HG02885 (cell line): ENCODE data around the gene ANKS4B.
"Not testable (repeated sequence)": the region's sequence is repeated elsewhere in the genome, so short reads cannot be mapped to it uniquely, and the experiment has no call there.

Source experiments
- ATAC-seq: cut with Tn5 transposase; IDR thresholded peaks from one replicate; pipeline ENCODE4 v1.9.1; 2021; ENCODE audit warnings: mild to moderate bottlenecking; ENCODE audit not compliant: unreplicated experiment, poor library complexity

Gene ANKS4B

DNA sequence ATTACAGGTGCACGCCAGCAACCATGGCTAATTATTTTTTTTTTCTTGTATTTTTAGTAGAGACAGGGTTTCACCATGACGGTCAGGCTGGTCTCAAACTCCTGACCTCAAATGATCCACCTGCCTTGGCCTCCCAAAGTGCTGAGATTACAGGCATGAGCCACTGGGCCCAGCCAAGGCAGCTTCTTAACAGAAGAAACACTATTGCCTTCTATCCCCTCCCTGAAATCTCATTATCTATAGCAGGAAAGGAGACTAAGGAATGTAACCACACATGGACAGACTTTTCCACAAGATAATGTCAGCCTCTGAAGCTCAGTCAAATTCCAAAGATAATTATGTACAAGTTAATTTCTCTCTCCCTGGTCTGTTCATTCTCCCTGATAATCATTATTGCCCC is 16.4 kb upstream of the ANKS4B start:
- no peak for ATAC-seq

DNA sequence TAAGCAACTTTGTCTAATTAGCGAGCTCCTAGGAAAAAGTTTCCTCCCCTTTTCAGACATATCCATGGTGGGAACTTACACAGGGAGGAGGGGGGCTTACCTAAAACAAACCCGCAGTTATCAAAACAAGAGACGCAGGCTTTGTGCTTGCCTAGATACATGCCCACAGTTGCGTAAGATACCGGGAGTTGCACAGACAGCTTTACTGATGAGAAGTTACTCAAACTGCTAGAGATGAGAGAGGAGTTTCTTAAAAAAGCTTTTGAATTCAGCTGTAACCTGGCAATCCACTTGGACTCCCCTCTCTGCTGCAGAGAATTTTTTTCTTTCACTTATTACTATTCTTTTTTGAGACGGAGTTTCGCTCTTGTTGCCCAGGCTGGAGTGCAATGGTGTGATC is 15.3 kb upstream of the ANKS4B start:
- ATAC-seq: no peak

DNA sequence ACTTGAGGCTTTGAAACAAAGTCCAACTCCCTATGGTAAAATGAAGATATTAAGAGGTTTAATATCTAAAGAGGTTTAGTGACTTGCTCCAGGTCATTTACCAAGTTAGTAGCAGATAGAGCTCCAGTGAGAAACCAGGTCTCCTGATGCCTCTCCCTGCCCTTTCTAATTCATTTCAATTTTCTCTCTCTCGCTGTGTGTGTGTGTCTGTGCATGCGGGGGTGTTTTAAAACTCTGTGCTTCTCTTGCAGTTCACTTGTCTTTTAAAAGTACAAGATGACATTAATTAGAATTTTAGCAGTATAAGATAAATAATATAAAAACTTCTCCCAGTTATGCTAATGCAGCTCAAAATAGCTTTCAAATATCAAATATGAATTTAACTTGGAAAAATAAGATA is 13.9 kb upstream of the ANKS4B start:
- ATAC-seq: no peak

DNA sequence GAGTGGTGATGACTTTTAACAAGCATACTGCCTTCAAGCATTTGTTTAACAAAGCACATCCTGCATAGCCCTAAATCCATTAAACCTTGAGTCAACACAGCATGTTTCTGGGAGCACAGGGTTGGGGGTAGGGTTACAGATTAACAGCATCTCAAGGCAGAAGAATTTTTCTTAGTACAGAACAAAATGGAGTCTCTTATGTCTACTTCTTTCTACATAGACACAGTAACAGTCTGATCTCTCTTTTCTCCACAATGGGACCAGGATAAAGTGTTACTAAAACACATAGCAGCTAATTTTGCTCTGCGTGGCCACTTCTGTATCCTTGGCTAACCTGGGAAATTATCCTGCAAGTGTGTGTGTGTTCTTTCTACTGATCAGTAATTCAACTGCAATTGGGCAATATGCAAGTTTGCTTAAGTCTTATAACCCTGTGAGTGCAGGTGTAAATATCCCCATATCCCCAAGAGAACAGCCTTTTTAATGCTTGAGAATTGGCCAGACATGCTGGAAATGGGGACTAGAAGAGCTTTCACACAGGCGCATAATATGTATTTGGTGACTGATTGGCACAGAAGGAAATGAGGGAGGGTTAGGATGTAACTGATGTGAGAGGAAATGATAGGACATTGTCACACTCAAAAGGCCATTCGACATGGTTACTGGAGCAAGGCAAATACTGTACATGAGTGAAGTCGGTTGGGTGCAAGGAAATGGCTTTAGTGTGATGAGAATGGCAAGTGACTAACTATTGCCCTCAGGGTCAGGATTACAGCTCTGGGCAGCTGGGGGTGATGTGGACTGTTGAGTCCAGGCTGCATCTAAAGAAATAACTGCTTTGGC is 10.8 kb upstream of the ANKS4B start:
- no peak for ATAC-seq

DNA sequence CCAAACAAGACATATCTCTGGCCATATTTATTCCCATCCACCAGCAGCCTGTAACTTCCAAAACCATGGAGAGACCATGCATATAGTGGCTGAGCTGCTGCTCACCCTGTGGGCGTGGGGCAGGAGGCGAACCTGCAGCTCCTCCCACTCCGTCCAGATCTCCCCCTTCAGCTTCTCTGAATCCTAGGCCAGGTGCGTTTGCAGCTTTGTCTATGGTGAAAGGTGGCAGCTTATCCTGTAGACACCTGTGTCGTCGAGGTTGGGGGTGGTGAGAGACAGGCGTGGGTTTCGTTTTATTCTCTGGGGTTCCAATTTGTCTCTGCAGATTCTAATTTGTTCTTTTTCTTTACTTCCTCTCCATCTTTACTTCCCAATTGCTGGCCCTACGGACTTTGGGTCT is 9.7 kb upstream of the ANKS4B start:
- no peak for ATAC-seq

DNA sequence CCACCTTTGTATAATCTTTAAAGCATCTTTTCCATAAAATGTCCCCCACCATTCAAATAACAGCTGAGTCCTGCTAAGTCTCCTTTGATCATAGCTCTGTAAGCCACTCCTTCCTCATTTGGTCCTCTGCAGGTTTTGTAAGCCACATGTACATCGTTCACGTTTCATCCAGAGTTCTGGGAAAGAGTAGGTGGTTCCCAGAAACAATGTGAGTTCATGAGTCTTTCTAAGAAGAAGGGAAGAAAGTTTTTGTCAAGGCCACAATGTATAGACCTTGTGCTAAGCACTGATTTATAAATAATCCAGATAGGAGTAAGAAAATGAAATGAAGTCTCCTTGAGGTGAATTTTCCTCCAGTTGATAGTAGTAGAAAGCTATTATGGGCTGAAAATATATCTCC is 8.7 kb upstream of the ANKS4B start:
- no peak for ATAC-seq

DNA sequence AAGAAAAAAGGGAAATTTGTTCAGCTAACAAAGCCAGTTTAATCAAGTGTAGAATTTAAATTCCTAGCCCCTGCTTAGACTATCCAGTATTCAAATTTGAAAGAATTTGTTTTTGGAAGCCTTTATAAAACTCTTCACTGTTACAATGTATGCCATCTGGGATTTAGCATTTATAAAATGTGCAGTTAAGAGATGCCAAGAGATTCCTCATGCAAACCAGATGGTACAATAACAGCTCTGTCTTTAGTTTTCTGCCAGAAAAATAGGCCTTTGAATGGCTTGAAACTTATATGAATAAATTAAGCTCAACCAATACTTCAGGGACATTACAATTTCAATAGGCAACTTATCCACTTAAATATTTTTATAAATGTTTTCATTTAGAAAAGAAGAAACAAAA is 6.8 kb upstream of the ANKS4B start:
- ATAC-seq: no peak

DNA sequence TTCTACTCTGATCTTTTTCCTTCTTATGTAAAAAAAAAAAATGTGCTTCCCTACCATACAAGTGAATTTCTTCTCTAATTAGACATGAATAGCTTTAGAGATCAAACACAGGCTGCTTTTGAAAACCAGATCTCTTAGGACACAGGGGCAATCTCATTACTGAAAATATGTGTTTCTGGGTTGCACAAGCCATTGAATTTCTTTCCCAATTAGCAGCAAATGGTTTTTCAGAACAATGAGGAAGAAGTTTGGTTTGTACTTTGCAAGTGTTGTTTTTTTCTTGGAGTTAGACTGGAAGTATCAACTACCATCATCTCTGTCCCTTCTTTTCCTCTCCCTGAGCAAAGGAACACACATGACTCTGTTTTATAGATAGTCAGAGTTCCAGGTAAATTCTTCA is 5.6 kb upstream of the ANKS4B start:
- no peak for ATAC-seq

DNA sequence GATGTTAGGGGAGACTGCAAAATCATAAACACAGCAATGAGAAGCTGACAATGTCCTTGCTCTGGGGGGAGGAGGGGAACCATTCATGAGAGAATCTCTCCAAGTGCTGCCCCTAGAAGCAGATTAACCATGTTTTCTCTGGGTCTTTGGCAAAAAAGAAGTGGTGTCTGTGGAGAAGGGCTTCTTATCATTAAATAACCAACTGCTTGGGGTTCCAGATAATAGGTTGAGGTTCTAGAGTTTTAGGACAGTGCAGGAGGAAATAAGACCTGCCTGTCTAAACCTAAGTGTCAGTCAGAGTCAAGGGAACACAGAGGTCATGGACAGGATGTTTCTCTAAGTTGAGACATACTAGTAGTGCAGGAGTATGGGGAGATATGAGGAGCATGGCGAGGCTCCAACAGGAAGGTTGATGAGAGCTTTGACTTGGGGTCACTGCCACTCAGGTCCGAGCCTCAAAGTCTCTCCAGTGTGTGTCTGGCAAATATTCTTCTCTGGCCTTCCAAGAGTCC is 5.1 kb upstream of the ANKS4B start:
- no peak for ATAC-seq

DNA sequence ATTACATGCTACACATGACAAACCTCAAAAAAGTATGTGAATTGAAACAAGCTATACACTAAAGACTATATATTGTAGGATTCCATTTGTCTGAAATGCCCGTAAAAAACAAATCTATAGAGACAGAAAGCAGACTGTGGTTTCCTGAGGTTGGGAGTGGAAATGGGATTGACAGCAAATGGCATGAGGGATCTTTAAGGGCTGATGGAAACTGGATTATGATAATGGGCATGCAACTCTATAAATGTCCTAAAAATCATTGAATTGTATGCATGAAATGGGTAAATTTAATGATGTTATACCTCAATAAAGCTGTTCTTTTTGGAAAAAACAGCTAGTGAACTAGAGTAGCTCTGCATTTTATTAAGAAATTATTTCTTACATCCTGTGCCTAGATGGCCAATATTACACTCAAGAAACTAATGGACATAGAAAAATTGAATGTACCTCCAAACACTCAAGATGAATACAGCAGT is 416 bp upstream of the ANKS4B start:
- ATAC-seq: no peak

DNA sequence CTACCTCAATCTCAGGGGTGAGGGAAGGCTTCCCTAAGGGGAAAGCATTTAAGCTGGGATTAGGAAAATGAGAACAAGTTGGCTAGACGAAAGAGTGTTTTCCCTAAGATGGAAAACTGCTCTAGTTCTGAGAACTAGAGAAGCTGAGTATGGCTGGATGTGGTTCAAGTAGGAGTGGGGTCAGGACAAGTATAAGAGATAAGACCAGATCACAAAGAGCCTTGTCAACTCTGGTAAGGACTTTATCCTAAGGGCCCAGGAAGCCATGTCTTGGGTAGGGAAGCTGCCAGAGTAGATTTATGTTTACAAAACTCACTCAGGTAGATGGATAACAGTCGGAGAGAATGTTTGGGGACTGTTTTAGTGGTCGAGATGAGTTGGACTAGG is 1.7 kb downstream of the ANKS4B start:
- no peak for ATAC-seq

DNA sequence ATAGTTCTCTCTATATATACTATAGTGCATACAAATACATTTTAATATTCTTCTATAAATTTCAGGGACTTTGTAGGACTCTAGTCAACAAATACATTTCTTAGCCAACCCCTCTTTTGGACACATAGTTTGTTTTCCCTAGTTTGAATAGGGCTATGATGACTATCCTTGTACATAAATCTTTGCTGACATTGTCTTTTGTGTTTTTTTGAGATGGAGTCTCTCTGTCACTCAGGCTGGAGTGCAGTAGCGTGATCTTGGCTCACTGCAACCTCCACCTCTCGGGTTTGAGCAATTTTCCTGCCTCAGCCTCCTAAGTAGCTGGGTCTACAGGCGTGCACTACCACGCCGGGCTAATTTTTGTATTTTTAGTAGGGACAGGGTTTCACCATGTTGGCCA is 3.3 kb downstream of the ANKS4B start:
- ATAC-seq: no peak

DNA sequence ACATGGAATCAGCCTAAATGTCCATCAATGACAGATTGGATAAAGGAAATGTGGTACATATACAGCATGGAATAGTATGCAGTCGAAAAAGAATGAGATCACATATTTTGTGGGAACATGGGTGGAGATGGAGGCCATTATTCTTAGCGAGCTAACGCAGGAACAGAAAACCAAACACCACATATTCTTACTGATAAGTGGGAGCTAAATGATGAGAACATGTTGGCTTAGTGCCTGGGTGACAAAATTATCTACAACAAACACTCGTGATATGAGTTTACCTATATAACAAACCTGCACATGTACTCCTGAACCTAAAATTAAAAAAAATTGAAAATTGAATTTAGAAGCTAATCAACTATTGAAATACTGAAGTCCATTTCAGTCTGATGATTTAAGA is 6.1 kb downstream of the ANKS4B start:
- ATAC-seq: no peak

DNA sequence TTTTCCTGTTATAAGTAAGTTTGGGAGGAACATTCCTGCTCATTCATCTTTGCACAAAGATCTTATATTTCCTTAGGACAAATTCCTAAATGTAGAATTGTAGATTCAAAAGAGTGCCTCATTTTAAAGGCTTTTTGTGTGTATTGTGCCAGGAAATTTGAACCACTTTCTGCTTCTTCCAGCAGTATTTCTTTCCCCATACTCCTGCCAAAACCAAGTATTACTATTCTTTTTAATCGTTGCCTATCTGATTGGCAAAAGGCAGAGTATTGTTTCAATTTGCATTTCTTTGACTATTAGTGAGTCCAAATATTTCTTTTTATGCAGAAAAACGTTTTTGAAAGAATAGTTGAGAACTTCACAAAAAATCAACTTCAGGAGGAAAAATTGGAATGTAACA is 9.3 kb downstream of the ANKS4B start:
- no peak for ATAC-seq

DNA sequence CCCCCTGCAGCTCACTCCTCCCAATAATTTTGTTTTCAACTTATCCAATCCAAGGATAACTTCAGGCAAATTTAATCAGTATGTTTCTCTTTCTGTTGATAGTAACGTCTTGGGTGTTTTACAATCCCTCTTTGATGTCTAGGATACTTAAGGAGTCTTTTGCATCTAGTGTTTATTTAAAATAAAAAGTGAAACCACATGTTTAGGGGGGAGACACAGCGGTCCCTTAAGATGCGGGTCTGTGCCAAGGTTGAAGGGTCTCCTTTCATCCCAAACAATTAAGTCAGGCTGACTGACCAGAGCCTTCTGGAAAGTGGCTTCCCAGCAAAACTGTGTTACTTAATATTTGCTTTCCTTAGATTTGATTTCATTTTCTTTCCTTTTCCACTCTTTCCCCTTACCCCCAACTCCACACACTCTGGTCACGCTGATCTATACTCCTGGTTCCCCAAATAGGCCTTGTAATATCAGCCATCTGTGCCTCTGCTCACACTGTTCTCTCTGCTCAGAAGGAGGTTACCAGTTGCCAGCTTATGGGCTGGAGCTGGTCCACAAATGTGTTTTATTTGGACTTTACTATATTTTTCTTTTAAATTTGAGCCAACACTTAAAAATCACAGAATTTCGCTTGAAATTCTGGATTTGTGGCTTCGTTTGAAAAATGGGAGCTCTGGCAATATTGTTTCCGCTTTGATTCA is 11.2 kb downstream of the ANKS4B start:
- ATAC-seq: no peak

DNA sequence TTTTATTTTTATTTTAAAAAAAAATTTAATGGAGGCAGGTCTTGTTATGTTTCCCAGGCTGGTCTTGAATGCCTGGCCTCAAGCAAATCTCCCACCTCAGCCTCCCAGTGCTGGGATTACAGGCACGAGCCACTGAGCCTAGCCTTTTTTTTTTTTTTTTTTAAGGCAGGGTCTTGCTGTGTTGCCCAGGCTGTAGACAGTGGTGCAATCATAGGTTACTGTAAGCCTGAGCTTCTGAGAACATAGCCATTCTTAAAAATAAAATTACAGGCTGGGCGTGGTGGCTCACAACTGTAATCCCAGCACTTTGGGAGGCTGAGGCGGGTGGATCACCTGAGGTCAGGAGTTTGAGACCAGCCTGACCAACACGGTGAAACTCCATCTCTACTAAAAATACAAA is 14.7 kb downstream of the ANKS4B start:
- not testable (repeated sequence) for ATAC-seq

DNA sequence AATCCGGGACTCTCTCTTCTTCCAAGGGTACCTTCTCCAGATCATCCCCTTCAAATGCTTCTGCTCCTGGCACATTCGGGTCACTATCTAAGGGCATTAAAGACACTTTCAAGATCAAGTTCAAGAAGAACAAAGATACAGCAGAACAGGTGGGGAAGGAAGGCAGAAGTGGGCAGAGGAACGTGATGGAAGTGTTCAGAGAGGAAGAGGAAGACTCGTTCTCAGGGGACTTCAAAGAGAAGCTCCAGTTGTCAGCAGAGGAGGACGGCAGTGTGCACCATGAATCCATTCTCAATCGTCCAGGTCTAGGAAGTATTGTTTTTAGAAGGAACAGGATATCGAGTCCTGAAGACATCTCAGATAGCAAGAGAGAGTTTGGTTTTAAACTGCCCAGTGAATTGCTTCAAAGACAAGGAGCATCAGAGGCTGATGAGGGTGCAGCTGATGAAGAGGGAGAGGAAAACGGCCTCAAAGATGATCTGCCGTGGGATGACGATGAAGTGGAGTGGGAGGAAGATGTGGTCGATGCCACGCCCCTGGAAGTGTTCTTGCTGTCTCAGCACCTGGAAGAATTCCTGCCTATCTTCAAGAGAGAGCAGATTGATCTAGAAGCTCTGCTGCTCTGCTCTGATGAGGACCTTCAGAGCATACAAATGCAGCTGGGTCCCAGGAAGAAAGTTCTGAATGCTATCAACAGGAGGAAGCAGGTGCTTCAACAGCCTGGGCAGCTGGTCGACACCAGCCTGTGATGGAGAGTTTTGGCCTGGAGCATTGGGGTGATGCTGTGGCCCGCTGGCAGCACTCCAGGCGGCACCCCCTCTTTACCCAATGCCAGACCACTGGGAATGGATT is 16.8 kb downstream of the ANKS4B start:
- no peak for ATAC-seq

DNA sequence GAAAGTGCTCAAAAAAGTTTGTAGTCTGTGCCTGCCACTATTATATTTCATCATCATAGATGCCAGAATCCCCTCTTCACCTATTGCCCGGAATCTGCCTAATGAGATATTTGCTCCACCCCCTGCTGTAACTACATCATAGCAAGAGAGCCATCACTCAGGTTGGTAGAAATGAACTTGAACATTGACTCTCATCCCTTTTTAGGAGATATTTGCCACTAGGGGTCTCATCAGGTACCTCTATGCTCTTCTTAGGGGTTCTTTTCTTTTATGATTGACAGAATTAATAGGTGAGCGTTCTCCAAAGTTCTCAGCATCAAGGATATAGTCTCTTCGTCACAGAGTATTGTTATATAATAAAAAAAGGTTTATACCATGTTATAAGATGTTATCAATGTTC is 20.0 kb downstream of the ANKS4B start:
- ATAC-seq: no peak

DNA sequence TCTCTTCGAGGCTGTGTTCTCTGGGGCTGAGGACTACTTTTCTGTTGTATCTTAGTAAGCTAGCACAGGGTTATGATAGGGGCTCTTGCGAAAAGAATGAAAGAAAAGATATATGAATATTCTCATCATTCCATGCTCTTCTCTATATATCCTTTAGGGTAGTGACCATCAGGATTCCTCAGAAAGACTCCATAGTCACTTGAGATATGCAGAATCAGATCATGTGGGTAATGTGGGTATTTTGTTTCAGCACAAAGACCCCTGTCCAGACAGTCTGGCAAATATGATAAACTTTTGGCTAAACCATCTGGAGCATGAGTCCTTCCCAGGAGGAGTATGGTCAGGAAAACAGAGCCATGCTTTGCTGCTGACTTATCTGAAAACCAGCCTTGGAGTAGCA is 23.1 kb downstream of the ANKS4B start:
- ATAC-seq: no peak

DNA sequence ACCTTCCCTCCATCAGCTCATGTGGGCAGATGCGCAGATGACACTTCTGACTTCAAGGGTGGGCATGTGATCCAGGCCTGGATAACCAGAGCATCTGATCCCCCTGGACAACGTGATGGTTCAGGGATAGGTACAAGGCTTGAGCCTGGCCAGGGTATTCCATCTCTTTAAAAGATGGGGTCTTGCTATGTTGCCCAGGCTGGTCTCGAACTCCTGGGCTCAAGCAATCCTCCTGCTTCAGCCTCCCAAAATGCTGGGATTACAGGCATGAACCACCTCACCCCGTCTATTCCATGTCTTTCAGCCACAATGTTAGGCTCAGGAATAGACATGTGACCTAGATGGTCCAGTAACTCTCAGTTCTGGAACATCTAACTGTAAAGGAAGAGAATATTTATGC is 23.8 kb downstream of the ANKS4B start:
- no peak for ATAC-seq
